ENCODE data around the gene CYP26C1. TPM values are rescaled to one million over a fixed set of nuclear protein-coding genes. Genes with fewer than 3 reads are reported as not detected.

CYP26C1 gene
- total and polyA plus RNA-seq, 9 of the 15 experiments (the other 6 are each of a cell fraction or from before 2014, with no cell fraction given), result 0.07 to 0.09 (median 0.07) TPM; not detected in 6

GRCh38 chr10:93086289-93086688, 25.7 kb downstream of the CYP26C1 start:
- Histone ChIP-seq H3K4me2 (ENCODE audit: insufficient read depth, low read length) (no peak overlapping the region), H3K27me3 (ENCODE audit: control insufficient read depth in 2 of 2, insufficient read depth in 2 of 2, low read length in 2 of 2) (peaks cover 0 to 12% of the 10 kb centered on the region in 2 experiments; a peak in 3 of 5 replicates), H3K4me1 (replicated peaks in 1 of 2; ENCODE audit: control insufficient read depth in 2 of 2, insufficient read depth in 2 of 2, low read length in 2 of 2) (no peaks in the 10 kb centered on the region; a peak in 1 of 5 replicates), H4K20me1 (replicated peaks; ENCODE audit: control insufficient read depth, insufficient read depth, low read length) (no peaks in the 10 kb centered on the region), H3K9me3 (replicated peaks; ENCODE audit: control insufficient read depth, insufficient read depth, low read depth, low read length) (no peaks in the 10 kb centered on the region), H3K36me3 (ENCODE audit: control insufficient read depth, insufficient read depth, low read length) (no peaks in the 10 kb centered on the region), H3K9me1 (ENCODE audit: control insufficient read depth, insufficient read depth, low read length) (no peaks in the 10 kb centered on the region), H3K27ac (ENCODE audit: extremely low read depth, low read depth, low read length) (no peak overlapping the region), H3K9ac (ENCODE audit: insufficient read depth in 1 of 2, low read depth in 2 of 2, low read length in 2 of 2) (no peak overlapping the region), H2AFZ (ENCODE audit: low read depth, low read length) (no peak overlapping the region), H3K4me3 (no peak overlapping the region), H3K79me2 (ENCODE audit: control insufficient read depth, insufficient read depth, low read length) (no peaks in the 10 kb centered on the region)
- in situ Hi-C loops (cut with MboI), result loop anchor here (10.0 kb wide), 1 partner anchor 269 kb away; no protein-coding TSS in a partner anchor
- DNase-seq (ENCODE audit: extremely low read depth in 1 of 4, low spot score in 3 of 4), result no peak
- TF ChIP-seq ETV5 (CRISPR knock-in tag; IDR thresholded peaks at IDR 0.05; ENCODE audit: low read depth) (no peak), BRCA1 (IDR thresholded peaks at IDR 0.05) (no peak), BRCA1 (CRISPR knock-in tag; IDR thresholded peaks at IDR 0.05) (no peak), FOXP4 (CRISPR knock-in tag; IDR thresholded peaks at IDR 0.05; ENCODE audit: borderline replicate concordance) (no peak), GATA2 (CRISPR knock-in tag; IDR thresholded peaks at IDR 0.05) (no peak), USF2 (CRISPR knock-in tag; IDR thresholded peaks at IDR 0.05) (peak; percentile 88), CEBPG (CRISPR knock-in tag; IDR thresholded peaks at IDR 0.05) (no peak), CEBPG (tag; conservative IDR thresholded peaks at IDR 0.05 in 1 of 2, IDR thresholded peaks at IDR 0.05 in 1 of 2) (no peak), RAD51 (IDR thresholded peaks at IDR 0.05; ENCODE audit: borderline replicate concordance, low read depth) (peak; percentile 82), USF1 (CRISPR knock-in tag; IDR thresholded peaks at IDR 0.05) (peak; percentile 82), ZNF212 (CRISPR knock-in tag; IDR thresholded peaks at IDR 0.05) (no peak)
- ATAC-seq, result no peak
- intact Hi-C loops (cut with micrococcal nuclease), result no loop called here
- 8% methylated on average over 6 of the region's 6 CpGs for WGBS (ENCODE audit: insufficient coverage, low coverage, missing lambda C conversion rate)
- no peak for FAIRE-seq
- CTCF ChIA-PET (ENCODE audit: low intra/inter-chr PET ratio), result no interaction called here
- POLR2A ChIA-PET, result no interaction called here
- no TSS peak for BruUV-seq (replicated peaks)

Measured in K562 (cell line).